Small intestine (tissue), 7 donors: ENCODE data around the gene CHST11. TPM values are rescaled to one million over a fixed set of nuclear protein-coding genes. Genes with fewer than 3 reads are reported as not detected.

Experiments
- DNase-seq, 2 donors: peaks; one replicate each; pipeline versions ENCODE4 v3.0.0 to v3.0.0-alpha.2; 2013
- FAIRE-seq: peaks from 2 replicates; lab custom pipeline; 2012; peaks lifted over from hg19 to GRCh38; lab: Jason Lieb, UNC
- H3K27ac ChIP-seq, 3 donors: one replicate each; pipeline ENCODE4 v1.5.1; 2013; ENCODE audit warnings: low read length in 2 of 3, mild to moderate bottlenecking in 2 of 3, control low read depth in 1 of 3, inconsistent platforms in 1 of 3, low read depth in 1 of 3, moderate library complexity in 1 of 3
- H3K27me3 ChIP-seq, 3 donors: one replicate each; pipeline ENCODE4 v1.6.1; 2013; ENCODE audit warnings: low read length in 3 of 3, inconsistent platforms in 1 of 3; ENCODE audit not compliant: control insufficient read depth in 3 of 3, insufficient read depth in 3 of 3
- H3K36me3 ChIP-seq, 3 donors: one replicate each; pipeline ENCODE4 v1.6.1; 2013; ENCODE audit warnings: low read length in 3 of 3, inconsistent platforms in 1 of 3, low read depth in 1 of 3, mild to moderate bottlenecking in 1 of 3, moderate library complexity in 1 of 3; ENCODE audit not compliant: control insufficient read depth in 3 of 3, insufficient read depth in 2 of 3
- H3K4me1 ChIP-seq, 3 donors: one replicate each; pipeline ENCODE4 v1.6.1; 2013; ENCODE audit warnings: low read length in 2 of 3, inconsistent platforms in 1 of 3, low read depth in 1 of 3, mild to moderate bottlenecking in 1 of 3, moderate library complexity in 1 of 3; ENCODE audit not compliant: control insufficient read depth in 3 of 3, insufficient read depth in 2 of 3
- H3K4me3 ChIP-seq, 3 donors: one replicate each; pipeline ENCODE4 v1.5.1; 2013; ENCODE audit warnings: low read length in 3 of 3, control low read depth in 1 of 3, inconsistent platforms in 1 of 3, low read depth in 1 of 3, mild to moderate bottlenecking in 1 of 3, moderate library complexity in 1 of 3
- H3K9me3 ChIP-seq, 2 donors: one replicate each; pipeline ENCODE4 v1.6.1; 2013; ENCODE audit warnings: low read depth in 1 of 2, low read length in 1 of 2; ENCODE audit not compliant: control insufficient read depth in 2 of 2, insufficient read depth in 1 of 2
- WGBS, 3 donors: extraction: QIAGEN DNeasy Blood & Tissue Kit; methylation state at CpG; one replicate each; pipeline ENCODE4 v1.1.7; 2013; 5-methylcytosine and 5-hydroxymethylcytosine counted together
- polyA plus RNA-seq, 4 donors: library from polyadenylated mRNA; stranded (reverse) in 3 of 4; unstranded in 1 of 4; fragments of 200-250 nt in 3 of 4; fragments of 120-200 nt in 1 of 4; gene quantifications; one replicate each; pipeline versions ENCODE4 v1.2.1 to v1.2.3, GENCODE V29; 2013
- donor health status: healthy with polysubstance abuse.
- donor health status: control.
- donor health status: control.
- donor health status: Bipolar disorder and iron deficiency.
- donor health status: healthy.

Gene CHST11
- polyA plus RNA-seq, 4 donors: 0.89 to 3.0 (median 2.0) TPM

GRCh38 chr12:104588921-104589590 lies 132.3 kb downstream of the CHST11 start:
- FAIRE-seq (no peak), DNase-seq (no peak)
- H3K27me3 ChIP-seq: peaks cover 0 to 5% (median 0%) of the 10 kb centered on the region in 3 donors
- H3K9me3 ChIP-seq: no peaks in the 10 kb centered on the region
- no peaks in the 10 kb centered on the region for H3K4me1 ChIP-seq
- WGBS, 3 donors: 63 to 76% (median 72%) methylated on average over 5 of the region's 5 CpGs
- H3K36me3 ChIP-seq: no peaks in the 10 kb centered on the region
- H3K4me3 ChIP-seq: no peak overlapping the region
- no peak overlapping the region for H3K27ac ChIP-seq

- no peak for FAIRE-seq
- no peaks in the 10 kb centered on the region for H3K36me3 ChIP-seq
- no peak for DNase-seq
- WGBS, 3 donors: 77 to 88% (median 85%) methylated on average over 8 of the region's 8 CpGs
- no peaks in the 10 kb centered on the region for H3K4me1 ChIP-seq
- H3K27ac ChIP-seq: no peak overlapping the region
- no peak overlapping the region for H3K4me3 ChIP-seq
- peaks cover 0 to 5% (median 0%) of the 10 kb centered on the region in 3 donors for H3K27me3 ChIP-seq
- H3K9me3 ChIP-seq: no peaks in the 10 kb centered on the region
Measured at GRCh38 chr12:104590022-104590421, 133.3 kb downstream of the CHST11 start.

GRCh38 chr12:104591257-104591885 lies 134.6 kb downstream of the CHST11 start:
- Histone ChIP-seq H3K27me3 (peaks cover 0 to 2% (median 0%) of the 10 kb centered on the region in 3 donors), H3K27ac (no peak overlapping the region), H3K36me3 (no peaks in the 10 kb centered on the region), H3K9me3 (no peaks in the 10 kb centered on the region), H3K4me1 (no peaks in the 10 kb centered on the region), H3K4me3 (no peak overlapping the region)
- WGBS, 3 donors: 56 to 69% (median 63%) methylated on average over 7 of the region's 7 CpGs
- FAIRE-seq: no peak
- no peak for DNase-seq

- WGBS, 3 donors: 78 to 87% (median 78%) methylated on average over 5 of the region's 5 CpGs
- no peak for DNase-seq
- no peaks in the 10 kb centered on the region for H3K9me3 ChIP-seq
- H3K36me3 ChIP-seq: no peaks in the 10 kb centered on the region
- H3K4me1 ChIP-seq: peaks cover 0 to 3% (median 0%) of the 10 kb centered on the region in 3 donors
- FAIRE-seq: no peak
- no peak overlapping the region for H3K4me3 ChIP-seq
- H3K27ac ChIP-seq: no peak overlapping the region
- H3K27me3 ChIP-seq: no peaks in the 10 kb centered on the region
Measured at GRCh38 chr12:104593482-104593881, 136.7 kb downstream of the CHST11 start.

- FAIRE-seq (no peak), DNase-seq (no peak)
- H3K4me1 ChIP-seq: peaks cover 0 to 3% (median 0%) of the 10 kb centered on the region in 3 donors
Measured at GRCh38 chr12:104596134-104596799, 139.5 kb downstream of the CHST11 start.

GRCh38 chr12:104596898-104597843 lies 140.4 kb downstream of the CHST11 start:
- no peaks in the 10 kb centered on the region for H3K36me3 ChIP-seq
- H3K27me3 ChIP-seq: no peaks in the 10 kb centered on the region
- no peaks in the 10 kb centered on the region for H3K9me3 ChIP-seq
- no peak overlapping the region for H3K27ac ChIP-seq
- H3K4me3 ChIP-seq: no peak overlapping the region
- WGBS, 3 donors: 65 to 67% (median 66%) methylated on average over 15 of the region's 15 CpGs
- peaks cover 0 to 4% (median 0%) of the 10 kb centered on the region in 3 donors for H3K4me1 ChIP-seq
- FAIRE-seq (no peak), DNase-seq (no peak)

More at GRCh38 chr12:104596134-104596799, 139.5 kb downstream of the CHST11 start:
- peak overlapping the region in 1 of 3 donors; percentile 3 for H3K27ac ChIP-seq
- H3K36me3 ChIP-seq: no peaks in the 10 kb centered on the region
- 63 to 72% (median 72%) methylated on average over 12 of the region's 12 CpGs for WGBS, 3 donors
- H3K4me3 ChIP-seq: no peak overlapping the region
- no peaks in the 10 kb centered on the region for H3K9me3 ChIP-seq
- no peaks in the 10 kb centered on the region for H3K27me3 ChIP-seq

GRCh38 chr12:104598342-104599271 lies 141.9 kb downstream of the CHST11 start:
- no peak for FAIRE-seq
- DNase-seq: no peak
- no peaks in the 10 kb centered on the region for H3K27me3 ChIP-seq
- no peak overlapping the region for H3K27ac ChIP-seq
- WGBS, 3 donors: 67 to 75% (median 73%) methylated on average over 15 of the region's 15 CpGs
- no peak overlapping the region for H3K4me3 ChIP-seq
- no peaks in the 10 kb centered on the region for H3K9me3 ChIP-seq
- no peaks in the 10 kb centered on the region for H3K36me3 ChIP-seq
- peaks cover 0 to 6% (median 0%) of the 10 kb centered on the region in 3 donors for H3K4me1 ChIP-seq
